Coronary artery (tissue), 2 donors: ENCODE data around the gene KIAA1755.

Source experiments
- DNase-seq: peaks from one replicate; pipeline ENCODE4 v3.0.0-alpha.2; 2017; ENCODE audit warnings: low spot score
- H3K27ac ChIP-seq, 2 donors: fragments of 200-600 bp; sonication (generic); one replicate each; pipeline ENCODE4 v1.5.1; 2016 to 2019
- H3K4me3 ChIP-seq: fragments of 200-600 bp; sonication (generic); 2 replicates; pipeline ENCODE4 v1.5.1; 2016; ENCODE audit warnings: mild to moderate bottlenecking, moderate library complexity
- CTCF ChIP-seq: fragments of 200-600 bp; sonication (generic); IDR thresholded peaks from one replicate; pipeline ENCODE4 v1.5.1; 2019; ENCODE audit warnings: antibody characterized with exemption

KIAA1755 gene

DNA sequence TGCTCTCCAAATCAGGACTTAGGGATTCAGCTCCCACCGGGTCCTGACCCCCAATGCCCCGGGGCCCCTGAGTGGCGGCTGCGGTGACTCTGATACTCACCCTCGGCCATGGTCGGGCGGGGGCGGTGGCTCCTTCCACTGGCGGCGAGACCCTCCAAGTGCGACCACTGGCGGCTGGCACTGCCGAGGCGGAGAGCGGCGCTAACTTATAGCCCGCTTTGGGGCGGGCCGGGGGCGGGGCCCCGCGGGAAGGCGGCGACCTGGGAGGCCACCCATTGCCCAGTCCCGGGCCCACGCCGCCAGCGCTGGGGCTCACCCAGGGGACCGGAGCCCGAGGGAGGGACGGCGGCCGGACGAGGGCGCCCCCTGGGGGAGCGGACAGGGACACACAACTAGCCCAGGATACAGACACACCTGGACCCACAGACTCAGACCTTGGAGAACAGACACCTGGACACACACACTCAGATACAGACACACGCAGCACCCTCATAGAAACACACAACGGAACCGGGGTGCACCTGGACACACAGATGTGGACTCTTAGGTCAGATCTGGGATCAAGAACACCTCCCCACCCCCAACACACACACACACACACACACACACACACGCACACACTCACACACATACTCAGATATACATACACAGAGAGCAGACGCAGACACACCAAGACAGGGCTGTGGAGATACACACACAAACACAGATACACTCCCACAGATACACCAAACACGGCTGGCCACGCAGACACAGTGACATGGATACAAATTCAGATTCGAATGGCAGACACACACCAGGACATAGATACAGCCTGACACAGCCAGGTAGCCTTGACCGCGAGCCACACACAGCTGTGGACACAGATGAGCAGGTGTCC is 95.2 kb downstream of the KIAA1755 start, which contains the start of gene TGM2:
TGM2 (minus strand) TSS at position 182 of the 877 bp plus-strand sequence; CDS start at position 110, 72 bp downstream.
- peak; percentile 91 for DNase-seq
- peak; percentile 80 for TF ChIP-seq CTCF
- peak within 1 kb of the TSS; percentile 82 for H3K4me3 ChIP-seq
- peak within 1 kb of the TSS; percentile 94 to 96 for H3K27ac ChIP-seq

DNA sequence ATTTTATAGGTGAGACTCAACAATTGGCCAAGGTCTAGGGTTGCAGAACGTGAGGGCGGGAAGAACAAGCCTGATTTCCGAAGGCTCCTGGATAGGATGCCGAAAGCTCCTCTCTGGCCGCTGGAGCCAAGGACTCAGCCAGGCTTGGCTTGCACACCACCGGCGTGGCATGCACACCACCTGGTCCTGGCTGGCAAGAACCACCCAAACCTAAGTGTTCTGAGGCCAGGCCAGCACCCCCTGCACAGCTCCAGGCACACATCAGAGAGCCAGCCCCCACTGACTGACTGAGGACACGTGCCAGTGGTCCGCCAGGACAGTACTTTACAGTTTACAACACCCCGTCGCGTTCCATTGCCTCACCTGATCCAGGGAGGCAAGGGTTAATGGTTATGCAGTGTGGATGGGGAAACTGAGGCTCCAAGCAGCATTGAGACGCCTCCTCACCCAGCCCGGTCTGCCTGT is 95.9 kb downstream of the KIAA1755 start:
- TF ChIP-seq CTCF = no peak

GRCh38 chr20:38164069-38164468 is 96.5 kb downstream of the KIAA1755 start:
- H3K4me3 ChIP-seq = peak overlapping the region; percentile 82
- DNase-seq = no peak
- no peak for TF ChIP-seq CTCF
- peak overlapping the region; percentile 94 to 96 for H3K27ac ChIP-seq

More for the DNA sequence above, 95.9 kb downstream of the KIAA1755 start:
- Histone ChIP-seq H3K27ac (peak overlapping the region; percentile 94 to 96), H3K4me3 (peak overlapping the region; percentile 82)
- peak; percentile 77 for DNase-seq

DNA sequence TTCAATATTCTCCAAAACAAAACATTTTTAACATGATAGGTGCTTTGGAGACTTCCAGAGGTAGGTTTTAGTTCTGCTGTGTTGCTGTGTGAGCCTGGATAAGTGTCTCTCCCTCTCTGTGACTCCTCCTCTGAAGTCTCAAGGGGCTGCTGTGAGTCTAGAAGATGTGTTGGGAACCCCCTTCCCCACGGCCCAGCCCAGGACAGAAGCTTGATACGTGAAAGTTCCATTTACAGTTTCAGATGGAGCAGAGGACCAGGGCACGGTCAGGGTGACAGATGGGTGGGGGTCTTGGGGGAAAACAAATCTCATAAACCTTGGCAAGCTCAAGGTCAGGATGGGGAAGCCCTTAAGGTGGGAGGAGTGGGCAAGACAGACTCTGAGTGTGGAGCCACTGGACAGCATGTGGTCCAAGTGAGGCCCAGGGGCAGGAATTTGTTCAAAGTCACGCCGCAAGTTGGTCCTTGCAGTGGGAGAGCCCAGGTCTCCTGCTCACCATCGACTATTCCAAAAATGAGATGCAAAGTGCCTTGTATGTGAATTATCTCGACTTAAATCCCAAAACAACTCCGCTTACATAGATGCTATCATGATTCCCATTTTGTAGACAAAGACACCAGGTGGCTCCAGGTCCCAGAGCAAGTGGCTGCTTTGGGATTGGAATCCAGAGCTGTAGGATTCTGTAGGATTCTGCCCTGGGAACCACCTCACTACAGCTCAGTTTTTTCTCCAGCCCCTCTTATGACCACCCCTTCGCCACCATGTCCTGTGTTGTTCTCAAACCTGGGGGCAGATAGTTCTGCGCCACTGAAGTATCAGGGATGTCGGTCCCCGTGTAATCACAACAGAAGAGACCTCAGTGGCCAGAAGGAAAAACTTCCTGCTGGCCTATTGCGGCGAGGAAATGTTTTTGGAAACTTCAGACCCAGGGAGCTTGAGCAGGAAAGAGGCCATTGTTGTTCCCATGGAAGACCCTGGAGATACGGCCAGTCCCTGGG is 97.4 kb downstream of the KIAA1755 start:
- H3K4me3 ChIP-seq = peak overlapping the region; percentile 82
- H3K27ac ChIP-seq = peak overlapping the region; percentile 94 to 96
- TF ChIP-seq CTCF = no peak
- no peak for DNase-seq

DNA sequence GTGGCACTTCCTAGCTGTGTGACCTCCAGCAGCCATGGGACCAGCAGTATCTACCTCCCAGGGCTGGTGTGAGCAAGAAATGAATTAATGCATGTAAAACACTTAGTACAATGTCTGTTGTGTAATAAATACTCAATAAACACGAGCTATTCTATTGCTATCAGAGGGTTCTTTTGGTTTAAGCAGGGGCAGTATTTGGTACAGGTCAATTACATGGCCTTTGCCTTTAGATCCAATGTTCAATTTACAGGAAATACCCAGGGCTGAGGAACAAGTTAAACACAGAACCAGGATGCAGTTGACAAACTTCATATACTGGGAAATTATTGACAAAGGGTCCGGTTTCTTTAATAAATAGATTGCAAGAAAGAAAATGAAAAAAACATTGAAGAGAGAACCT is 98.4 kb downstream of the KIAA1755 start:
- Histone ChIP-seq H3K27ac (peak overlapping the region; percentile 94 to 96), H3K4me3 (peak overlapping the region; percentile 82)
- no peak for TF ChIP-seq CTCF
- no peak for DNase-seq

- H3K4me3 ChIP-seq = peak overlapping the region; percentile 82
- H3K27ac ChIP-seq = peak overlapping the region; percentile 94 to 96
- no peak for DNase-seq
- no peak for TF ChIP-seq CTCF
Observed at GRCh38 chr20:38161412-38161774, 99.1 kb downstream of the KIAA1755 start.
